Measurements from ENCODE around the gene MIPOL1. TPM values are rescaled to one million over a fixed set of nuclear protein-coding genes. Genes with fewer than 3 reads are reported as not detected.

Gene MIPOL1
- total and polyA plus RNA-seq, 9 of the 15 experiments (the other 6 are each of a cell fraction or from before 2014, with no cell fraction given), result 6.7 to 21.9 (median 12.4) TPM

DNA sequence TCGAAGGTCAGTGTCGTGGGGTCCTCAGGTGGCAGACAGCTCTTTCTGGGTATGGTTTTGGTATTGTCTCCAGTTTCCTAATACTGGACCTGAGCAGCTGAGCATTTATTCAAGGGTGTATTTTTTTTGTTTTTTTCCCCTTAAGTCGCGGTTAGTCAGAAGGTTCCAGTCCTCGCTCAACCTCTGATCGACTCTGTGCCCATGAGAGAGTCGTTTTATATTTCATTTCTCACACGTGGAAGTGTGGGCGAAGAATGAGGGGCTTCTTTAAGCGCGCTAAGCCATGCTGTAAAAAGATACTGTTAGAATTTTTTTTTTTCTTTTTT, 499 bp downstream of the MIPOL1 start (continued):
- TF ChIP-seq, protein P1, sequence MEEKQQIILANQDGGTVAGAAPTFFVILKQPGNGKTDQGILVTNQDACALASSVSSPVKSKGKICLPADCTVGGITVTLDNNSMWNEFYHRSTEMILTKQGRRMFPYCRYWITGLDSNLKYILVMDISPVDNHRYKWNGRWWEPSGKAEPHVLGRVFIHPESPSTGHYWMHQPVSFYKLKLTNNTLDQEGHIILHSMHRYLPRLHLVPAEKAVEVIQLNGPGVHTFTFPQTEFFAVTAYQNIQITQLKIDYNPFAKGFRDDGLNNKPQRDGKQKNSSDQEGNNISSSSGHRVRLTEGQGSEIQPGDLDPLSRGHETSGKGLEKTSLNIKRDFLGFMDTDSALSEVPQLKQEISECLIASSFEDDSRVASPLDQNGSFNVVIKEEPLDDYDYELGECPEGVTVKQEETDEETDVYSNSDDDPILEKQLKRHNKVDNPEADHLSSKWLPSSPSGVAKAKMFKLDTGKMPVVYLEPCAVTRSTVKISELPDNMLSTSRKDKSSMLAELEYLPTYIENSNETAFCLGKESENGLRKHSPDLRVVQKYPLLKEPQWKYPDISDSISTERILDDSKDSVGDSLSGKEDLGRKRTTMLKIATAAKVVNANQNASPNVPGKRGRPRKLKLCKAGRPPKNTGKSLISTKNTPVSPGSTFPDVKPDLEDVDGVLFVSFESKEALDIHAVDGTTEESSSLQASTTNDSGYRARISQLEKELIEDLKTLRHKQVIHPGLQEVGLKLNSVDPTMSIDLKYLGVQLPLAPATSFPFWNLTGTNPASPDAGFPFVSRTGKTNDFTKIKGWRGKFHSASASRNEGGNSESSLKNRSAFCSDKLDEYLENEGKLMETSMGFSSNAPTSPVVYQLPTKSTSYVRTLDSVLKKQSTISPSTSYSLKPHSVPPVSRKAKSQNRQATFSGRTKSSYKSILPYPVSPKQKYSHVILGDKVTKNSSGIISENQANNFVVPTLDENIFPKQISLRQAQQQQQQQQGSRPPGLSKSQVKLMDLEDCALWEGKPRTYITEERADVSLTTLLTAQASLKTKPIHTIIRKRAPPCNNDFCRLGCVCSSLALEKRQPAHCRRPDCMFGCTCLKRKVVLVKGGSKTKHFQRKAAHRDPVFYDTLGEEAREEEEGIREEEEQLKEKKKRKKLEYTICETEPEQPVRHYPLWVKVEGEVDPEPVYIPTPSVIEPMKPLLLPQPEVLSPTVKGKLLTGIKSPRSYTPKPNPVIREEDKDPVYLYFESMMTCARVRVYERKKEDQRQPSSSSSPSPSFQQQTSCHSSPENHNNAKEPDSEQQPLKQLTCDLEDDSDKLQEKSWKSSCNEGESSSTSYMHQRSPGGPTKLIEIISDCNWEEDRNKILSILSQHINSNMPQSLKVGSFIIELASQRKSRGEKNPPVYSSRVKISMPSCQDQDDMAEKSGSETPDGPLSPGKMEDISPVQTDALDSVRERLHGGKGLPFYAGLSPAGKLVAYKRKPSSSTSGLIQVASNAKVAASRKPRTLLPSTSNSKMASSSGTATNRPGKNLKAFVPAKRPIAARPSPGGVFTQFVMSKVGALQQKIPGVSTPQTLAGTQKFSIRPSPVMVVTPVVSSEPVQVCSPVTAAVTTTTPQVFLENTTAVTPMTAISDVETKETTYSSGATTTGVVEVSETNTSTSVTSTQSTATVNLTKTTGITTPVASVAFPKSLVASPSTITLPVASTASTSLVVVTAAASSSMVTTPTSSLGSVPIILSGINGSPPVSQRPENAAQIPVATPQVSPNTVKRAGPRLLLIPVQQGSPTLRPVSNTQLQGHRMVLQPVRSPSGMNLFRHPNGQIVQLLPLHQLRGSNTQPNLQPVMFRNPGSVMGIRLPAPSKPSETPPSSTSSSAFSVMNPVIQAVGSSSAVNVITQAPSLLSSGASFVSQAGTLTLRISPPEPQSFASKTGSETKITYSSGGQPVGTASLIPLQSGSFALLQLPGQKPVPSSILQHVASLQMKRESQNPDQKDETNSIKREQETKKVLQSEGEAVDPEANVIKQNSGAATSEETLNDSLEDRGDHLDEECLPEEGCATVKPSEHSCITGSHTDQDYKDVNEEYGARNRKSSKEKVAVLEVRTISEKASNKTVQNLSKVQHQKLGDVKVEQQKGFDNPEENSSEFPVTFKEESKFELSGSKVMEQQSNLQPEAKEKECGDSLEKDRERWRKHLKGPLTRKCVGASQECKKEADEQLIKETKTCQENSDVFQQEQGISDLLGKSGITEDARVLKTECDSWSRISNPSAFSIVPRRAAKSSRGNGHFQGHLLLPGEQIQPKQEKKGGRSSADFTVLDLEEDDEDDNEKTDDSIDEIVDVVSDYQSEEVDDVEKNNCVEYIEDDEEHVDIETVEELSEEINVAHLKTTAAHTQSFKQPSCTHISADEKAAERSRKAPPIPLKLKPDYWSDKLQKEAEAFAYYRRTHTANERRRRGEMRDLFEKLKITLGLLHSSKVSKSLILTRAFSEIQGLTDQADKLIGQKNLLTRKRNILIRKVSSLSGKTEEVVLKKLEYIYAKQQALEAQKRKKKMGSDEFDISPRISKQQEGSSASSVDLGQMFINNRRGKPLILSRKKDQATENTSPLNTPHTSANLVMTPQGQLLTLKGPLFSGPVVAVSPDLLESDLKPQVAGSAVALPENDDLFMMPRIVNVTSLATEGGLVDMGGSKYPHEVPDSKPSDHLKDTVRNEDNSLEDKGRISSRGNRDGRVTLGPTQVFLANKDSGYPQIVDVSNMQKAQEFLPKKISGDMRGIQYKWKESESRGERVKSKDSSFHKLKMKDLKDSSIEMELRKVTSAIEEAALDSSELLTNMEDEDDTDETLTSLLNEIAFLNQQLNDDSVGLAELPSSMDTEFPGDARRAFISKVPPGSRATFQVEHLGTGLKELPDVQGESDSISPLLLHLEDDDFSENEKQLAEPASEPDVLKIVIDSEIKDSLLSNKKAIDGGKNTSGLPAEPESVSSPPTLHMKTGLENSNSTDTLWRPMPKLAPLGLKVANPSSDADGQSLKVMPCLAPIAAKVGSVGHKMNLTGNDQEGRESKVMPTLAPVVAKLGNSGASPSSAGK (IDR thresholded peaks at IDR 0.05), result 0 out of 2 replicates have a peak, but pooled peaks have one; percentile 0
- TF ChIP-seq COPS2 (conservative IDR thresholded peaks at IDR 0.05) (no peak), BRD9 (IDR thresholded peaks at IDR 0.05; ENCODE audit: low read depth, partially characterized antibody) (peak; percentile 3)
- TF ChIP-seq, protein P2, sequence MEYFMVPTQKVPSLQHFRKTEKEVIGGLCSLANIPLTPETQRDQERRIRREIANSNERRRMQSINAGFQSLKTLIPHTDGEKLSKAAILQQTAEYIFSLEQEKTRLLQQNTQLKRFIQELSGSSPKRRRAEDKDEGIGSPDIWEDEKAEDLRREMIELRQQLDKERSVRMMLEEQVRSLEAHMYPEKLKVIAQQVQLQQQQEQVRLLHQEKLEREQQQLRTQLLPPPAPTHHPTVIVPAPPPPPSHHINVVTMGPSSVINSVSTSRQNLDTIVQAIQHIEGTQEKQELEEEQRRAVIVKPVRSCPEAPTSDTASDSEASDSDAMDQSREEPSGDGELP (CRISPR knock-in tag; IDR thresholded peaks at IDR 0.05; ENCODE audit: borderline replicate concordance), result 0 out of 2 replicates have a peak, but pooled peaks have one; percentile 28

Data from K562 (cell line).